Measurements from ENCODE around the gene TLE6.

DNA sequence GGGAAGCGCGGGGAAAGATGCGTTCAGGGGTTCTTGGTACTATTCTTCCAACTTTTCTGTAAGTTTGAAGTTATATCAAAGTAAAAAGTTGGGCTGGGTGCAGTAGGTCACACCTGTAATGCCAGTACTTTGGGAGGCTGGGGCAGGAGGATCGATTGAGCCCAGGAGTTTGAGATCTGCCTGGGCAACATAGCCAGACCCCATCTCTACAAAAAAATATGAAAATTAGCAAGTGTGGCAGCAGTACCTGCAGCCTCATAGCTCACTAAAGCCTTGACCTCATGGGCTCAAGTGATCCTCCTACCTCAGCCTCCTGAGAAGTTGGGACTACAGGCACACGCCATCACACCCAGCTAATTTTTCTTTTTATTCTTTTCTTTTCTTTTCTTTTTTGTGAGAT, 20.2 kb upstream of the TLE6 start:
- TF ChIP-seq BHLHE40 (IDR thresholded peaks at IDR 0.05; ENCODE audit: borderline replicate concordance) (no peak), TARDBP (IDR thresholded peaks at IDR 0.05) (no peak)
